Stimulated activated CD8-positive, alpha-beta memory T cell treated with anti-CD3 and anti-CD28 coated beads, Interleukin-15, amount 100 ng/mL, for 1 hour (primary cell): Measurements from ENCODE around the gene UBA52.
"Not testable (repeated sequence)": the region's sequence is repeated elsewhere in the genome, so short reads cannot be mapped to it uniquely, and the experiment has no call there.

Source experiments
- DNase-seq: peaks from one replicate; pipeline ENCODE4 v3.0.0-alpha.2; 2020; ENCODE audit warnings: low read depth

UBA52 gene

GRCh38 chr19:18557411-18558201, 14.1 kb upstream of the UBA52 start, which contains the start of gene KXD1:
Gene KXD1, plus strand, starts transcription at chr19:18557870. Its CDS starts 4,187 bp downstream, at chr19:18562057.
- DNase-seq = peak; percentile 95

GRCh38 chr19:18558202-18558555, 13.5 kb upstream of the UBA52 start:
- DNase-seq = no peak

GRCh38 chr19:18558604-18559003, 13.1 kb upstream of the UBA52 start:
- no peak for DNase-seq

GRCh38 chr19:18559685-18560084, 12.0 kb upstream of the UBA52 start:
- no peak for DNase-seq

- no peak for DNase-seq
Measured at GRCh38 chr19:18562086-18562485, 9.6 kb upstream of the UBA52 start.

GRCh38 chr19:18566953-18567352, 4.7 kb upstream of the UBA52 start:
- DNase-seq = no peak

- no peak for DNase-seq
Measured at GRCh38 chr19:18568367-18568766, 3.3 kb upstream of the UBA52 start.

- DNase-seq = no peak
Measured at GRCh38 chr19:18574691-18575291, 3.1 kb downstream of the UBA52 start.

- DNase-seq = no peak
Measured at GRCh38 chr19:18576383-18576782, 4.7 kb downstream of the UBA52 start.

- DNase-seq = no peak
Measured at GRCh38 chr19:18577365-18577914, 5.8 kb downstream of the UBA52 start.

- DNase-seq = no peak
Measured at GRCh38 chr19:18580311-18580710, 8.7 kb downstream of the UBA52 start.

GRCh38 chr19:18586306-18586705, 14.6 kb downstream of the UBA52 start:
- no peak for DNase-seq

- DNase-seq = no peak
Measured at GRCh38 chr19:18587561-18587960, 15.9 kb downstream of the UBA52 start.

GRCh38 chr19:18587962-18588610, 16.4 kb downstream of the UBA52 start:
- no peak for DNase-seq

- DNase-seq = peak; percentile 70
Measured at GRCh38 chr19:18588611-18589379, 17.1 kb downstream of the UBA52 start, which contains the start of gene REX1BD. Gene REX1BD, plus strand, starts transcription at chr19:18588798. Its CDS starts 4 bp downstream, at chr19:18588802.

GRCh38 chr19:18589380-18590272, 18.0 kb downstream of the UBA52 start:
- peak; percentile 40 for DNase-seq

- no peak for DNase-seq
Measured at GRCh38 chr19:18590273-18591272, 18.9 kb downstream of the UBA52 start.

GRCh38 chr19:18591735-18592385, 20.2 kb downstream of the UBA52 start:
- no peak for DNase-seq

- not testable (repeated sequence) for DNase-seq
Measured at GRCh38 chr19:18592732-18593131, 21.1 kb downstream of the UBA52 start.
